Muscle layer of duodenum (tissue), 2 donors: ENCODE data around the gene NISCH.

Experiments
- H3K27ac ChIP-seq: one replicate; pipeline ENCODE4 v1.7.0; 2013; ENCODE audit warnings: mild to moderate bottlenecking, low read length
- H3K27me3 ChIP-seq: one replicate; pipeline ENCODE4 v1.7.0; 2013; ENCODE audit warnings: low read depth, mild to moderate bottlenecking, control low read depth, low read length
- H3K36me3 ChIP-seq, 2 donors: one replicate each; pipeline ENCODE4 v1.7.0; 2013; ENCODE audit warnings: low read length in 2 of 2, control low read depth in 1 of 2, mild to moderate bottlenecking in 1 of 2; ENCODE audit not compliant: insufficient read depth in 2 of 2, control insufficient read depth in 1 of 2
- H3K4me1 ChIP-seq, 2 donors: one replicate each; pipeline ENCODE4 v1.7.0; 2013; ENCODE audit warnings: low read length in 2 of 2, mild to moderate bottlenecking in 2 of 2, control low read depth in 1 of 2, moderate library complexity in 1 of 2; ENCODE audit not compliant: insufficient read depth in 2 of 2, control insufficient read depth in 1 of 2
- H3K4me3 ChIP-seq, 2 donors: one replicate each; pipeline ENCODE4 v1.7.0; 2013; ENCODE audit warnings: low read length in 2 of 2, low read depth in 1 of 2, mild to moderate bottlenecking in 1 of 2
- H3K9me3 ChIP-seq, 2 donors: one replicate each; pipeline ENCODE4 v1.7.0; 2013; ENCODE audit warnings: low read length in 2 of 2, control low read depth in 1 of 2, mild to moderate bottlenecking in 1 of 2; ENCODE audit not compliant: control insufficient read depth in 1 of 2
- donor health status: healthy.

NISCH gene

GRCh38 chr3:52514576-52514975, 59.2 kb downstream of the NISCH start:
- no peak overlapping the region for H3K4me3 ChIP-seq
- H3K4me1 ChIP-seq: no peaks in the 10 kb centered on the region
- no peaks in the 10 kb centered on the region for H3K27me3 ChIP-seq
- H3K27ac ChIP-seq: no peak overlapping the region
- peaks cover 0 to 2% of the 10 kb centered on the region in 2 donors for H3K36me3 ChIP-seq
- H3K9me3 ChIP-seq: no peaks in the 10 kb centered on the region

GRCh38 chr3:52515192-52515591, 59.8 kb downstream of the NISCH start:
- Histone ChIP-seq H3K27ac (no peak overlapping the region), H3K27me3 (no peaks in the 10 kb centered on the region), H3K4me1 (no peaks in the 10 kb centered on the region), H3K9me3 (no peaks in the 10 kb centered on the region), H3K36me3 (peaks cover 0 to 4% of the 10 kb centered on the region in 2 donors), H3K4me3 (no peak overlapping the region)

GRCh38 chr3:52516509-52517195, 61.2 kb downstream of the NISCH start:
- Histone ChIP-seq H3K27ac (no peak overlapping the region), H3K27me3 (no peaks in the 10 kb centered on the region), H3K9me3 (no peaks in the 10 kb centered on the region), H3K36me3 (peaks cover 0 to 4% of the 10 kb centered on the region in 2 donors), H3K4me1 (no peaks in the 10 kb centered on the region), H3K4me3 (no peak overlapping the region)

GRCh38 chr3:52517796-52518722, 62.7 kb downstream of the NISCH start:
- Histone ChIP-seq H3K27ac (no peak overlapping the region), H3K9me3 (no peaks in the 10 kb centered on the region), H3K36me3 (peaks cover 0 to 4% of the 10 kb centered on the region in 2 donors), H3K4me3 (no peak overlapping the region), H3K27me3 (no peaks in the 10 kb centered on the region), H3K4me1 (no peaks in the 10 kb centered on the region)

GRCh38 chr3:52518723-52519444, 63.5 kb downstream of the NISCH start:
- no peaks in the 10 kb centered on the region for H3K4me1 ChIP-seq
- H3K27ac ChIP-seq: no peak overlapping the region
- peaks cover 0 to 4% of the 10 kb centered on the region in 2 donors for H3K36me3 ChIP-seq
- no peaks in the 10 kb centered on the region for H3K27me3 ChIP-seq
- H3K4me3 ChIP-seq: peak overlapping the region in 1 of 2 donors; percentile 21
- H3K9me3 ChIP-seq: no peaks in the 10 kb centered on the region

GRCh38 chr3:52519445-52520140, 64.2 kb downstream of the NISCH start:
- Histone ChIP-seq H3K27ac (no peak overlapping the region), H3K4me1 (no peaks in the 10 kb centered on the region), H3K36me3 (peaks cover 0 to 4% of the 10 kb centered on the region in 2 donors), H3K4me3 (no peak overlapping the region), H3K9me3 (no peaks in the 10 kb centered on the region), H3K27me3 (no peaks in the 10 kb centered on the region)

- H3K27ac ChIP-seq: no peak overlapping the region
- no peaks in the 10 kb centered on the region for H3K27me3 ChIP-seq
- H3K36me3 ChIP-seq: peaks cover 0 to 4% of the 10 kb centered on the region in 2 donors
- no peak overlapping the region for H3K4me3 ChIP-seq
- H3K9me3 ChIP-seq: no peaks in the 10 kb centered on the region
- H3K4me1 ChIP-seq: no peaks in the 10 kb centered on the region
Observed at GRCh38 chr3:52520141-52520667, 64.8 kb downstream of the NISCH start.

- Histone ChIP-seq H3K27me3 (no peaks in the 10 kb centered on the region), H3K9me3 (no peaks in the 10 kb centered on the region), H3K36me3 (peaks cover 0 to 4% of the 10 kb centered on the region in 2 donors), H3K4me1 (no peaks in the 10 kb centered on the region), H3K4me3 (no peak overlapping the region), H3K27ac (no peak overlapping the region)
Observed at GRCh38 chr3:52520716-52521487, 65.5 kb downstream of the NISCH start.

- Histone ChIP-seq H3K27me3 (no peaks in the 10 kb centered on the region), H3K4me3 (no peak overlapping the region), H3K4me1 (no peaks in the 10 kb centered on the region), H3K27ac (no peak overlapping the region), H3K36me3 (peaks cover 0 to 4% of the 10 kb centered on the region in 2 donors), H3K9me3 (no peaks in the 10 kb centered on the region)
Observed at GRCh38 chr3:52521488-52521824, 66.1 kb downstream of the NISCH start.

- no peaks in the 10 kb centered on the region for H3K27me3 ChIP-seq
- H3K36me3 ChIP-seq: peaks cover 0 to 4% of the 10 kb centered on the region in 2 donors
- H3K27ac ChIP-seq: no peak overlapping the region
- no peaks in the 10 kb centered on the region for H3K9me3 ChIP-seq
- H3K4me3 ChIP-seq: no peak overlapping the region
- no peaks in the 10 kb centered on the region for H3K4me1 ChIP-seq
Observed at GRCh38 chr3:52521881-52522650, 66.7 kb downstream of the NISCH start.
